Mesothelial cell of epicardium (in vitro differentiated cells): Measurements from ENCODE around the gene CRABP2. TPM values are rescaled to one million over a fixed set of nuclear protein-coding genes. Genes with fewer than 3 reads are reported as not detected.

Source experiments
- DNase-seq, 2 experiments: peaks; one replicate each; pipeline ENCODE4 v3.0.0; 2021; ENCODE audit warnings: low spot score in 2 of 2; ENCODE audit not compliant: unreplicated experiment in 2 of 2
- H3K27ac Mint-ChIP-seq: 2 replicates; pipeline ENCODE4 v1.8.0; 2021; ENCODE audit warnings: mixed read lengths
- H3K27me3 Mint-ChIP-seq: 2 replicates; pipeline ENCODE4 v1.8.0; 2021; ENCODE audit warnings: low read depth, mixed read lengths
- H3K36me3 Mint-ChIP-seq: 2 replicates; pipeline ENCODE4 v1.8.0; 2021; ENCODE audit warnings: mixed read lengths
- H3K4me1 Mint-ChIP-seq: 2 replicates; pipeline ENCODE4 v1.8.0; 2021; ENCODE audit warnings: mixed read lengths
- H3K4me3 Mint-ChIP-seq: 2 replicates; pipeline ENCODE4 v1.8.0; 2021; ENCODE audit warnings: mild to moderate bottlenecking, moderate library complexity, mixed read lengths
- H3K9me3 Mint-ChIP-seq: 2 replicates; pipeline ENCODE4 v1.8.0; 2021; ENCODE audit warnings: mixed read lengths
- total RNA-seq: library from RNA; stranded (reverse); gene quantifications from 3 replicates; pipeline ENCODE4 v1.2.1, GENCODE V29; 2021
- TF ChIP-seq, protein P1 (sequence below): fragments of 200-600 bp; sonication (generic); IDR thresholded peaks from one replicate; pipeline ENCODE4 v1.5.0; 2021; ENCODE audit warnings: antibody characterized with exemption; ENCODE audit not compliant: unreplicated experiment

The CRABP2 gene
- total RNA-seq, 1 donor from 2014 or later = 704 TPM

DNA sequence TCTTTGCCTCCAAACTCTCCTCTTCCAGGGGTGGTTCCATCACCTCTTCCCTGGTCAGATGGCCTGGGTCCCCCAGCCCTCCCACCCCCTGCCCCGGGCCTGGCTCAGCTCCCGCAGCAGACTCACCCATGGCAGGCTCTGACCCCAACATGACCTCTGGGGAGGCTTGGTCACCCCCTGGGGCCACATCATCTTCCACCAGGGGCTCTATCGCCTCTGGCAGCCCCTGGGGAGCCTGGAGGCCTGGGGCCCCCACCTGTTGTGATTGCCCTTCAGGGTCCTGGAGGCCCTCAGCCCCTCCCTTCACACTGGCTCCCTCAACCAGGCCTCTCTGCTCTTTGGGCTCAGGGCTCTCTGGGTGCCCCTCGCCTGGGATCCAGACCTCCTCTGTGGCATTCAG, 34.6 kb downstream of the CRABP2 start:
- DNase-seq = no peak
- H3K4me1 Mint-ChIP-seq = peaks cover 61% of the 10 kb centered on the region
- no peak overlapping the region for H3K4me3 Mint-ChIP-seq
- peaks cover 25% of the 10 kb centered on the region for H3K36me3 Mint-ChIP-seq
- no peak overlapping the region for H3K27ac Mint-ChIP-seq
- no peaks in the 10 kb centered on the region for H3K9me3 Mint-ChIP-seq
- no peaks in the 10 kb centered on the region for H3K27me3 Mint-ChIP-seq
- TF ChIP-seq, protein P1, sequence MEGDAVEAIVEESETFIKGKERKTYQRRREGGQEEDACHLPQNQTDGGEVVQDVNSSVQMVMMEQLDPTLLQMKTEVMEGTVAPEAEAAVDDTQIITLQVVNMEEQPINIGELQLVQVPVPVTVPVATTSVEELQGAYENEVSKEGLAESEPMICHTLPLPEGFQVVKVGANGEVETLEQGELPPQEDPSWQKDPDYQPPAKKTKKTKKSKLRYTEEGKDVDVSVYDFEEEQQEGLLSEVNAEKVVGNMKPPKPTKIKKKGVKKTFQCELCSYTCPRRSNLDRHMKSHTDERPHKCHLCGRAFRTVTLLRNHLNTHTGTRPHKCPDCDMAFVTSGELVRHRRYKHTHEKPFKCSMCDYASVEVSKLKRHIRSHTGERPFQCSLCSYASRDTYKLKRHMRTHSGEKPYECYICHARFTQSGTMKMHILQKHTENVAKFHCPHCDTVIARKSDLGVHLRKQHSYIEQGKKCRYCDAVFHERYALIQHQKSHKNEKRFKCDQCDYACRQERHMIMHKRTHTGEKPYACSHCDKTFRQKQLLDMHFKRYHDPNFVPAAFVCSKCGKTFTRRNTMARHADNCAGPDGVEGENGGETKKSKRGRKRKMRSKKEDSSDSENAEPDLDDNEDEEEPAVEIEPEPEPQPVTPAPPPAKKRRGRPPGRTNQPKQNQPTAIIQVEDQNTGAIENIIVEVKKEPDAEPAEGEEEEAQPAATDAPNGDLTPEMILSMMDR = no peak

DNA sequence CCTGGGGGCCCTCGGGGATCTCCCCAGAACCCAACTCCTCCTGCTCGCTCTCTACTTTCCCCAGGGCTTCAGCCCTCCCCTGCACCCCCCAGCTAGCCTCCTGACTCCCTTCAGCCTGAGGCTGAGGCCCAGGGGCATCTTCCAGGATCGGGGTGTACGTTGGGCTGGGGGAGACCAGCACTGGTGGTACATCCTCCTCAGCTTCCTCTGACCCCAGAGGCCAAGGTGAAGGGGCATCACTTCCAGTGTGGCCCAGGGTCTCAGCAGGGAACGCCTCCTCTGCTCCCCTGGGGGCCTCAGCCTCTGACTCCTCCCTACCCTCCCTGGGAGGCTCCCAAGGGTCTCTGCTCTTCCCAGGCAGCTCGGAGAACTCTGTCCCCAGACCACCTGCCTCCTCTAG, 35.0 kb downstream of the CRABP2 start:
- Mint-ChIP-seq H3K4me3 (no peak overlapping the region), H3K27ac (no peak overlapping the region), H3K4me1 (peaks cover 61% of the 10 kb centered on the region), H3K36me3 (peaks cover 25% of the 10 kb centered on the region), H3K27me3 (no peaks in the 10 kb centered on the region), H3K9me3 (no peaks in the 10 kb centered on the region)
- DNase-seq = no peak
- TF ChIP-seq, protein P1 = no peak

GRCh38 chr1:156669794-156670193, 35.6 kb downstream of the CRABP2 start:
- H3K4me1 Mint-ChIP-seq = peaks cover 59% of the 10 kb centered on the region
- peaks cover 25% of the 10 kb centered on the region for H3K36me3 Mint-ChIP-seq
- TF ChIP-seq, protein P1 = no peak
- no peak for DNase-seq
- no peaks in the 10 kb centered on the region for H3K27me3 Mint-ChIP-seq
- no peak overlapping the region for H3K27ac Mint-ChIP-seq
- no peak overlapping the region for H3K4me3 Mint-ChIP-seq
- H3K9me3 Mint-ChIP-seq = no peaks in the 10 kb centered on the region

- DNase-seq = no peak
- TF ChIP-seq, protein P1 = no peak
- no peaks in the 10 kb centered on the region for H3K27me3 Mint-ChIP-seq
- no peaks in the 10 kb centered on the region for H3K9me3 Mint-ChIP-seq
- H3K36me3 Mint-ChIP-seq = peaks cover 22% of the 10 kb centered on the region
- peak overlapping the region; percentile 23 for H3K27ac Mint-ChIP-seq
- H3K4me1 Mint-ChIP-seq = peaks cover 62% of the 10 kb centered on the region
- no peak overlapping the region for H3K4me3 Mint-ChIP-seq
Measured at GRCh38 chr1:156668801-156669637, 36.4 kb downstream of the CRABP2 start.

DNA sequence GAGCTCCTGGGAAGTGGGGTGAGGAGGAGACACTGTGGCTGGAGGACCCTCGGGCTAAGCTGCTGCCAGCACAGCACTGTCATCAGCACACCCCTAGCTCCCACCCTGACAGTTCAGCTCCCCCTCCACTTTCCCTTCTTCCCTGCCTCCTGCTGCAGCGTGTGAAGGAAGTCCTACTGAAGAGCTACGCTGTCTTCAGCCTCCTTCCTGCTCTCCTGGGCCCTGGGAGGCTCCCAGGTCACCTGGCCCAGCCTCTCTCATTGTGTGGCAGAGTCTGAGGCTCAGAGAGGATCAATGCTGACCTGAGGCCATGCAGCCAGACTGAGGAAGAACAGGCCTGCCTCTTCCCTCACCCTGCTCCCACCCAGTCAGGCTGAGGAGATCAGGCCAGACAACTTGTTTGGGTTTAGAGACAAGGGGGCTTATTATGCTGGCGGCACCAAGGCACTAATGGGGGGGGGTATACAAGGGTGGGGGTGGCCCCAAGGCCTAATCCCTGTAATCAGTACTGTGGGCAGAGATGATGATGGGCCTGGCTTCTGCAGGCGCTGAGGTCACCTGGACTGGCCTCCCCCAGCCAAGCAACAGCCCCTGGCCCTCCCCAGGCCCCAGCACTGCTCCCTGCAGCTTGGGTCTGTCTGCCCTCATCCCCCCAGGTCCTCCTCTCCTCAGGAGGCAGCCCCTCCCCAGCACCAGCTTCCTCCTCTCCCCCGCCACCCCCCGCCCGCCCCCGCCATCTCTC, 37.2 kb downstream of the CRABP2 start:
- H3K4me3 Mint-ChIP-seq = no peak overlapping the region
- no peak for DNase-seq
- peaks cover 20% of the 10 kb centered on the region for H3K36me3 Mint-ChIP-seq
- peak overlapping the region; percentile 59 for H3K27ac Mint-ChIP-seq
- no peaks in the 10 kb centered on the region for H3K9me3 Mint-ChIP-seq
- H3K4me1 Mint-ChIP-seq = peaks cover 61% of the 10 kb centered on the region
- TF ChIP-seq, protein P1 = no peak
- H3K27me3 Mint-ChIP-seq = no peaks in the 10 kb centered on the region
